Muscle of back (tissue), 11 donors: Measurements from ENCODE around the gene DSCAML1. TPM values are rescaled to one million over a fixed set of nuclear protein-coding genes. Genes with fewer than 3 reads are reported as not detected.
A peak's percentile ranks its signal among the peaks of the same experiment; 100 is the strongest.

Source experiments
- DNase-seq, 3 donors: peaks; one replicate each; pipeline versions ENCODE4 v3.0.0 to v3.0.0-alpha.2; 2013
- polyA plus RNA-seq, 10 donors: library from polyadenylated mRNA; unstranded; fragments of 120-200 nt; gene quantifications; one replicate each; pipeline ENCODE4 v1.2.1, GENCODE V29; 2013; ENCODE audit not compliant: insufficient read length in 10 of 10

The DSCAML1 gene
- polyA plus RNA-seq, 10 donors, result 0.28 to 1.3 (median 0.57) TPM

DNA sequence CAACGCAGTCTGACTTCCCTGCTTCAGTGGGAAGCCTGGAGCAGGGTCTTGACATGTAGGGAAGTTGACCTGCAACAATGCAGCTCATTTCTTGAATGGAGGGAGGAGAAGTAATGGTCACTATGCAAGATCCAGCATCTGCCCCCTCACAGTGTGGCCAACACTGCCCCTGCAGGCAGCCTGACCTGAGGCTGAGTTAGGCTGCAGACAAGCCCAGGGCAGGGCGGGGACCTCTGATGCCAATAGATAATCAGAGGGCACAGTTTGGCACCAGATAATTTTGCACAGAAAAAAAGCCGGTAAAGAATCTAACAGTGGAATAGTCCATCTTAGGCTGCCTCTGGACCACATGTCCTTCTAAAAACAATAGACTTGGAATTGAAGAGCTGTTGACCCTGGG lies 182.3 kb downstream of the DSCAML1 start:
- no peak for DNase-seq

- no peak for DNase-seq
Observed at GRCh38 chr11:117613521-117613920, 183.5 kb downstream of the DSCAML1 start.

- peak in 2 of 3 donors; percentile 51 to 67 for DNase-seq
Observed at GRCh38 chr11:117612177-117612576, 184.8 kb downstream of the DSCAML1 start.

DNA sequence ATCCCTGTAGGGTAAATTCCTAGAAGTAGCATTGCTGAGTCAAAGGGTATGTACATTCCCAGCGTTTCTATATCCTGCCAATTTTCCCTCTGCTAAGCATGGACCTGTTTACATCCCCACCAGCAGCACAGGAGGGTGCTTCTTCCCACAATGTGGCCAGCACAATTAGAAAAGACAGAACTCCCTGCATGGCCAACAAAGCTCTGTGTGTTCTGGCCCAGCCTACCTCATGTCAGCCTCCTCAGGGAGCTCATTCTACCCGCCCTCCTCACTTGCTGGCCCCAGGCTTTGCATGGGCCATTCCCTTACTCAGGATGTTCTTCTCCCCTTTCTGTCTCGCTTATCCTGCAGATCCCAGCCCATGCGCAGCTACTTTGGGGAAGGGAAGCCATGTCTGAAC lies 186.1 kb downstream of the DSCAML1 start:
- DNase-seq, result no peak

- DNase-seq, result no peak
Observed at GRCh38 chr11:117610045-117610444, 187.0 kb downstream of the DSCAML1 start.

DNA sequence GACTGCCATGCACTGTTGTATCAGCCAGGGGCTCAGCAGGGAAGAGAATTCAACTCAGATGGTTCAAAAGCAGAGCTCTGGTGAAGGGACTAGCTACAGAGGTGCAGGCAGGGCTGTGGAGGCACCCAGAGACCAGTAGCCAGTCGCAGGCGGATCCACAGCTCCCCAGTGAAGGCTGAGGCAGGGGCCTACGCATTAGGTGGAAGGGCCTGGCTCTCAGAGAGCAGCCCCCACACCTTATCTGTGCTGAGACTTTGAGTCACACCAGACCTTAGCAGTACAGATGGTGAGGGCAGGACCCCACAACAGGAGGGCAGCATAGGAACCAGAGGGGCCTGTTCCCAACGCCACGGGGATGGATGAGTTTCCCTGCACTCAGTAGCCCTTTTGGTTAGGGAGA lies 189.6 kb downstream of the DSCAML1 start:
- no peak for DNase-seq

- no peak for DNase-seq
Observed at GRCh38 chr11:117606790-117607189, 190.2 kb downstream of the DSCAML1 start.

- no peak for DNase-seq
Observed at GRCh38 chr11:117606211-117606610, 190.8 kb downstream of the DSCAML1 start.

- no peak for DNase-seq
Observed at GRCh38 chr11:117605331-117605730, 191.7 kb downstream of the DSCAML1 start.

GRCh38 chr11:117604336-117604995 lies 192.6 kb downstream of the DSCAML1 start:
- no peak for DNase-seq

- no peak for DNase-seq
Observed at GRCh38 chr11:117603932-117604331, 193.1 kb downstream of the DSCAML1 start.

- DNase-seq, result no peak
Observed at GRCh38 chr11:117601006-117601708, 195.9 kb downstream of the DSCAML1 start.

GRCh38 chr11:117600234-117600783 lies 196.7 kb downstream of the DSCAML1 start:
- DNase-seq, result no peak

DNA sequence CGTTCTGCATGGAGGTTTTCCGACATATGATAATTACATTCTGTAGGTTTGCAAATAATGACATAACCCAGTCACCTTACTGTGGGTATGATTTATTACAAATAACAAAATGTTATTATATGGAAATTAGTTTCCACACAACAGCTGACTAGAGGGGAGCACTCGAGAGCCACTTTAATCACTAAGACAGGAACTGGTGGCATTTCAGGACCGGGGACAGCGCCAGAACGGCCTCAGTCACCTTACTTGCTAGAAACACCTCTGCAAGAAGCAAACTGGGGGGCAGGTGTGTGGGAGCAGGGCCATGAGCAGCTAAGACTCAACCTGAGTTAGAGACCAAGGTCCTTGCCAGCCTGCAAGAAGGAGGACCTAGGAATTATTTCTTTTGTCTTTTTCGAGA lies 199.9 kb downstream of the DSCAML1 start:
- peak; percentile 8 to 60 (median 52) for DNase-seq

DNA sequence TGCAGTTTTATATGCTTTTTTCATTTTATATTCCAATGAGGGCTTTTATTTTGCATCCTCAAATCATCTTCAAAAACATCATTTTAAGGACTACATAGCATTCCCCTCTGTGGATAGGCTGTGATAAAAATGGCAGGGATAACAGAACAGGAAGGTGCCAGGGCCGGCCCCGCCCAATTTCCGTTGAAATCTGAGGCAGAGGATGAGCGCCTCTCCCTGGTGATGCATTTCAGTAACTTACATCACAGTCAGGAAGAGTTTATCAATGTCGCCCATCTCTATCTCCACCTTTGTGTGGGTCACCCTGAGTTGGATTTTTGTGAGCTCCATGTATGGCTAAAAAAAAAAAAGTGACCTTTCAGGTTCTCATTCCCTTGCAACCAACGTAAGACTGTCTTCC lies 201.6 kb downstream of the DSCAML1 start:
- DNase-seq, result no peak

GRCh38 chr11:117594721-117595120 lies 202.3 kb downstream of the DSCAML1 start:
- no peak for DNase-seq

GRCh38 chr11:117593065-117593464 lies 204.0 kb downstream of the DSCAML1 start:
- no peak for DNase-seq

- DNase-seq, result no peak
Observed at GRCh38 chr11:117591316-117592039, 205.5 kb downstream of the DSCAML1 start.

GRCh38 chr11:117589063-117589462 lies 208.0 kb downstream of the DSCAML1 start:
- no peak for DNase-seq

GRCh38 chr11:117588166-117588810 lies 208.7 kb downstream of the DSCAML1 start:
- no peak for DNase-seq

DNA sequence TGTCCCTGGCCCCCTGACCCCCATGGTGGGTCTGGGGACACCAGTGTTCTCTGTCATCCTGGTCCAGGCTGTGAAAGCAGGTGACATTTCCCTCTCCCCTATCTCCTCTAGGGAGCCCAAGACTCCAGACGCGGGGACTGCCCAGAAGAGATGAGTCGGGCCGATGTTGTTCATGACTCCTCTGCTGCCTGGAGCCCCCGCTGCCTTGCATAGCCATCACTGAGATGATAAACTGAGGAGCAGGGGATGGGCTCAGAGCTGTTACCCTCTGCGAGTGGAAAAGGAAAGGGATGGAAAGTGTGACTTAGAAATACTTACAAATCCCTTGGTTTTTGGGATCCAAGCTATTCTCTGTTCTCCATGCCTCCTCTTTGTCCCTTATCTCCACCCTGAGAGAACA lies 209.6 kb downstream of the DSCAML1 start:
- no peak for DNase-seq

DNA sequence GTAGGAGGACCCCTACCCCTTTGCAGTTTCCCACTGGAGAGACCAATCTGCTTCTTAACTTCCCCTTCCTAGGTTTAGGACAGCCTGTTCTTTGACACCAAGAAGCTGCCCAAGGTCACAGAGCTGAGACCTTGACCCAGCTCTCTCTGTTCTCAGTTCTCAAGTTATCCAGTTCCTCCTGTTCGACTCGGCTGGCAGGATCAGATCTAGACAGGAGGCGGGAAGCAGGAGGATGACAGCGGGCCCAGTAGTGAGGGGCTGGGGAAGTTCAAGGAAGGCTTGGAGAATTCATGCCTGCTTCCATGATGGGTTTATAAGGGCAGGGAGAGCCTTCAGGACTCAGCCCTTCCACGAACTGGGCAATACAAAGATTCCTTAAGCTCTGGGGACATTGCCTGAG lies 210.6 kb downstream of the DSCAML1 start:
- no peak for DNase-seq
